C1 segment of cervical spinal cord (tissue), 14 donors: ENCODE measurements around the gene GNB1.
"Not testable (repeated sequence)": the region's sequence is repeated elsewhere in the genome, so short reads cannot be mapped to it uniquely, and the experiment has no call there.

Experiments used
- DNase-seq, 14 donors: peaks; one replicate each; lab custom pipeline; 2025; lab: John Stamatoyannopoulos, UW

The GNB1 gene

DNA sequence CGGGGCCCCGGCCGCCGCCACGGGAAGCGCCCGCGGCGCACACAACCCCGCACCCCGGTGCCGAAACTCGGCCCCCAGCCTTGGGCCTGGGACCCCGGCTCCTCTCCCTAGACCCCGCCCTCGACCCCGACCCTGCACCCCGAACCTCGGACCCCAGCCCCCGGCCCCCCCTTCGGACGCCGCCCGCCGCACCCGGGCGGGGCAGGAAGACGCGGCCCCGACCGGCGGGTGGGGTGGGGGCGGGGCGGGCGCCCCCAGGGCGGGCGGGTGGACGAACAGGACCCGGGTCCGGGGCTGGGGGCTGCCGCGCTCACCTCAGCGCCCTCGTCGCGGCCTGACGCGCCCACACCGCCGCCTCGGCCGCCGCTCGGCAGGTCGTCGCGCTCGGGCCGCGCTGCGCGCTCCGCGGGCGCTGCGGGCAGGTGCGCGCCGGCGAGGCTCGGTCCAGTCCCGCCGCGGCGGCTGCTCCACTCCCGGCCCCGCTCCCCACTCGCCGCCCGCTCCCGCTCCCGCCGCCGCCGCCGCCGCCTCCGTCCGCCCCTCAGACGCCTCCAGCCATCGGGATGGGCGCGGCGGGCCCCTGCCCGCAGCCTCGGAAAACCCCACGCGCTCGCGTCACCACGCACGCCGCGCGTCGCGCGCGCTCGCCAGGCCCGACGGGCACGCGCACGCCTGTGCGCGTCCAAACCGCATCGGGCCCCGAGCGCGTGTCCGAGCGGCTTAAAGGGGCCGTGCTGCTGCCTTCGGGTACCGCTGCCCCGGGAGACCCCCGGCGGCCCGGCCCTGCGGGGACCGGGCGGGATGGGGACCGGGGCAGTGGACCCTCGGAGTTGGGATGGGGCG, at the start of gene GNB1:
TSS of gene GNB1 (minus strand) at position 582 of the 843 bp plus-strand sequence. CDS start 65,634 bp downstream, outside the sequence.
- peak; percentile 28 to 94 (median 81) for DNase-seq

DNA sequence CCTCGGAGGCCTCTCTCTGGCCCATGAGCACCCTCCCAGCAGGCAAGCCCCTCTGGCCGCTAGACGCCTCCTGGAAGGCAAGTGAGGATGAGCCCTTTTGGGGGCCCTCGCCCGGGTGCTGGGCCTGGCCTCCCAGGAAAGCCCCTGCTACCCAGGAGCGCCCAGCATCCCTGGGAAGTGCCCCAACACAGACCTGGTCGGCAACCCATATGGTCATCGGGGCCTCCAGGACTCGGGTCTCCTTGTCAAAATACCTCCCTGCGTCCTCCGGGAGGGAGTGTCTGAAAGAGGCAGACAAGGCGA, 49.2 kb upstream of the GNB1 start:
- DNase-seq: no peak

DNA sequence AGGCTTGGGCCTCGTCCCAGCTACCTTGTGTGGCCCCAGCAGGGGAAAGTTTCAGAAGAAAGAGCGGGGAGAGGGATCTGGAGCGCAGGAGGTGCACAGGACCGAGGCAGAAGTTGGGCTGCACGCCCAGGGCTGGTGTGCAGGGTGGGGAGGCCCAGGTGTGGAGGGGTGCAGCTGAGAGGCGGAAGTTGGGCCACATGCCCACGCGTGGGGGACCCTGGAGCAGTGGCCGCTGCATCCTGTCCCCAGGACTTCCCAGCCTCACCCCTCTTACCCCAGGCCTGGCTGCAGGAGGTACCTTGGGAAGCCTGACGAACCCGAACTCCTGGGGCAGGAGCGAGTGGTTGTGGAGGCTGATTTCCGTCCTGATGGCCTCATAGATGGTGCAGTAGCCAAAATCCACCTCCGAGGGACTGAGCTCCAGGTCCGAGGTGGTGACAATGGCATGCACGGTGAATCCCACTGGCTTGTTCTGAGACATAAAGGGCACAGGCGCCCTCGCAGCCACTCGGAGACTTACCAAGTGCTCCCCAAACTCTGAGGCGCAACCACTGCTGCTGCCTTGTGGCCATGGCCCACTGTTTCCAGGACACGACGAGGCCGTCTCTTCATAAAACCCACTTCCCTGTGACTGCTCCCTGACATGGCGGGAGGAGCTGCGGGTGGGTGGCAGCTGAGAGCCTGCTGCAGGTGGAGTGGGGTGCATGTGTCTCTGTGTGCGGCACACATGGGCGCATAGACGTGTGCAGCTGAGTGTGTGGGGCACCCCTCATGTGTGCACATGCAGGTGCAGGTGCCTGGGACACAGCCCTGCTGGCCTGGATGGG, 48.6 kb upstream of the GNB1 start:
- DNase-seq: no peak

DNA sequence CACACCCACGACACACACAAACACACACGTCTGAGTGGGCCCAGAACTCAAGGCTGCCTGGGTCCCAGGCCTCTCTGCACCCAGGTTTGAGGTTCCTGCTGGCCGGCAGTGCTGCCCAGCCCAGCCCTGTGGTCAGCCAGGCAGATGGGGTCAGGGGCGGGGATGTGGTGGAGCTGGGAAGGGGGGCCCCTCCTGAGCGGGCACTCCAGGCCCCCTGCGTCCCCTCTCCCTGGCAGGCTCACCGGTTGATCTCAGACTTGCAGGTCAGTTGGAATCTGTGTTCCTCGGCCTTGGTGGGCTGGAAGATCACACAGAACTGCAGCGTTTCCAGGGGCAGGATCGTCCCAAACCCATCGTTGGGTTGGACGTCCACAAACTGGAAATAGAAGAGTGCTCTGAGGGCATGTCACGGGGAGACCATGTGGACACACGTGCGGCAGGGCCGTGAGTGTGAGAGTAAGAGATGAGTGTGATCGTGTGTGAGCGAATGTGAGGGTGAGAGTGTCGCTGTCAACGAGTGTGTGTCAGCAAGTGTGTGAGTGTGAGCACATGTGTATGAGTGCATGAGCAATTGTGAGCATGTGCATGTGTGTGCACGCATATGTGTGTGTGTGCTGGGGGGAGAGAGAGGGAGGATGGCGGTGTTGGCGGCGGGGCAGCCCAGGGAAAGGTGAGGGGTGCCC, 47.9 kb upstream of the GNB1 start:
- no peak for DNase-seq

DNA sequence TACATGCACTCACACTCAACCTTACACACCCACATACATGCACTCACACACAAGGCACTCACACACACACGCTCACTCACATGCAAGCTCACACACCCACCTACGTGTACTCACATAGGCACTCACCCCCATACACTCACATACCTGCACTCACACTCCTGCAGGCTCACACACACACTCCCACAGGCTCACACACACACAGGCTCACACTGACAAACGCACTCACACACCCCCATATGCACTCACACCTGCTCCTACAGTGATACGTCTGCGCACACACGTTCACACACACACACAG, 47.3 kb upstream of the GNB1 start:
- DNase-seq: no peak

DNA sequence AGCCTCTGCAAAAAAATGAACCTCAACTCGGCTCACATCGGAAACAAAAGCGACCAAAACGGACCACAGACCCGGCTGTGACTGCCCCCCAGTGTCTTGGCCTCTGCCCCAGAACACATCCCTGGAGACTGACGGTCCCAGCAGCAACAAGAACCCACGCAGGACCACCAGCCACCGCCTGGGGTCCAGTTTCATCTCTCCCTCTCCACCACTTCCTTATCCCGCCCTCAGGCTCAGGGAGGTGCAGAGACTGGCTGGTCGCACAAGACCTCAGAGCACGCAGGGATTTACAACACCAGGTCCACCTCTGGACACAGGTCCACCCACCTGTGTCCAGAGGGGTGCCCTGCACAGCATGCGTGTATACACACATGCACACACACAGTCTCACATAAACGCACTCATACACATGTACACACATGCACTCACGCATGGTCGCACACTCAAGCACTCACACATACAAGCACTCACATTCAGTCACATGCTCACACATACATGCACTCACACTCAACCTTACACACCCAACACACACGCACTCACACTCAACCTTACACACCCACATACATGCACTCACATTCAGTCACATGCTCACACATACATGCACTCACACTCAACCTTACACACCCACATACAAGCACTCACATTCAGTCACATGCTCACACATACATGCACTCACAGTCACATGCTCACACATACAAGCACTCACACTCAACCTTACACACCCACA, 46.8 kb upstream of the GNB1 start:
- no peak for DNase-seq

DNA sequence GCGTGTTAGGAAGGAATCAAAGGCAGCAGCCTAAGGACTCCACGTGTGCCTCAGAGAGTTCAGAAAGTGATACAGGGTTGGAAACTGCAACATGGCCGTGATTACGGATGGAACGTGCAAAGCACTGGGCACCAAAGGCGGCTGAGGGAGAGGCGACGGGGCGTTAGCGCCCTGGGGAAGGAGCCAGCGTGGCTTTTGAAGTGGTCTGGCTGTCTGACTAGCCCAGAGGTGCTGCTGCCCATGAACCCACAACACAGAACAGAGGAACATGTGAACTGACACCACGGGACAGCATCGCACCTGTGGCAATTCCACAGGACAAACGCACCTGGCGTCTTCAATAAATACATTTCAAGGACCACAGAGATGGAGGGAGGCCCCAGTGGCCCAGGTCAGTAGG, 46.2 kb upstream of the GNB1 start:
- DNase-seq: no peak

DNA sequence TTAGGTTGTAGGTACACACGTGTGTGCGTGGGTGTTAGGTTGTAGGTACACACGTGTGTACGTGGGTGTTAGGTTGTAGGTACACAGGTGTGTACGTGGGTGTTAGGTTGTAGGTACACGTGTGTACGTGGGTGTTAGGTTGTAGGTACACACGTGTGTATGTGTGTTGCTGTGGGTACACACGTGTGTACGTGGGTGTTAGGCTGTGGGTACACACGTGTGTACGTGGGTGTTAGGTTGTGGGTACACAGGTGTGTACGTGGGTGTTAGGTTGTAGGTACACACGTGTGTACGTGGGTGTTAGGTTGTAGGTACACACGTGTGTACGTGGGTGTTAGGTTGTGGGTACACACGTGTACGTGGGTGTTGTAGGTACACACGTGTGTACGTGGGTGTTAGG, 44.0 kb upstream of the GNB1 start:
- not testable (repeated sequence) for DNase-seq

DNA sequence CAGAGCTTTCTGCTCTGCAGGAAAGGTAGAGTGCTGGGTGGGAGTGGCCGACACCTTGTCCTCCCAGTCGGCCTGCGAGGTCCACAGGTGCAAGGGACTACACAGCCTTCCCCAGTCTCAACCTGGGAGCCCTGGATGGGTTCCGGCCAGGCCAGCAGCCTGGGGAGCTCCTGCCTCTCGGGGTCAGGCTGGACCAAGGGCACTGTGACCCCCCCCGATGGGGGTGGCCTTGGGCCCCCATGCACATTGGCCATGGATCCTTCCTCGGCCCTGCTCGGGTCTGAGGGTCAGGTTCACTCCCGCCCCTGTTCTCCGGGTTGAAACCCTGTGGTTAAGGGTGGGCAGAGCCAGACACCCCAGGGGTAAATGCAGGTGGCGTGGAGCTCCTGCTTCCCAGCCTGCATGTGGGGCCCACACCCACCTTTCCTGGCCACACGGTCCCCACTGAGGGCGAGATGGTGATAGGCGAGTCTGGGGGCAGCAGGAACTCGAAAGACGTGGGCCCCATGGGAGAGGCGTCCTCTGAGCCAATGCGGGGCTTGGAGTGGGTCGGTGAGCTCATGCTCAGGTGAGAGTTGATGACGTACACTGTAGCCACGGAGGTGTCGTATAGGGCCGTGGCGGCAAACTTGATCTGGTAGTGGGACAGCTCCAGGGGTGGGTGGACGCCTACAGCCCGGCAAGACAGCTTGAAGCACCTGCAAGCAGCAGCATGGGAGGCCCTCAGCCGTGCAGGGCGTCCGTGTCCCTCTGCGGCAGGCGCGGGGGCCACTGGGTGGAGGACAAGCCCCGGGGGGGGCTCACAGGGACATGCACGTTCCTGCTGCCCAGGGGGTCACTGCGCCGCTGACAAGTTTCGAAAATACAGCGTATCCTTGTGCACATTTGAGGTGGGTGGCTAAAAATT, 39.0 kb upstream of the GNB1 start:
- DNase-seq: no peak

DNA sequence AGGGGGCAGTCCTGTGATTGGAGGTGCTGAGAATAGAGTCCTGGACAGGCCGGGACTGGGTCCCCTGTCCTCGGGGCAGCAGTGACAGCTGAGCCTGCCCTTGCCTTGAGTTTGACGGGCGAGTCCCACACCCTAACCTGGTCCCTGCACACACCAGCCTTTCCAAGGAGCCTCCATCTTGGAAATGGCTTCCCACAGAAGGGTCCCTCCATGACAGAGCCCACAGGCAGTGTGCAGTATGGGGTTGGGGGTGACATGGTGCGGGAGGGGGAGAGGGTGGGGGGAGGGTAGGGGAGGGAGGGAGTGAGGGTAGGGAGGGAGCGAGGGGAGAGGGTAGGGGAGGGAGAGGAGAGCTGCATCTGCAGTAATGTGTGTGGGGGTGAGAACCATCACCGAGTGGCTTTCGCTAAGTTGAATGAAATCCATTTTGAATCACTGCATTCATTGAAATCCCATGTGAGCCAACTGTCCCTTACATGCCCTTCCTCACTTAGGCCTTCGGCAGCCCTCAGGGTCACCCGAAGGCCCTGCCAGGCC, 38.3 kb upstream of the GNB1 start:
- DNase-seq: no peak

DNA sequence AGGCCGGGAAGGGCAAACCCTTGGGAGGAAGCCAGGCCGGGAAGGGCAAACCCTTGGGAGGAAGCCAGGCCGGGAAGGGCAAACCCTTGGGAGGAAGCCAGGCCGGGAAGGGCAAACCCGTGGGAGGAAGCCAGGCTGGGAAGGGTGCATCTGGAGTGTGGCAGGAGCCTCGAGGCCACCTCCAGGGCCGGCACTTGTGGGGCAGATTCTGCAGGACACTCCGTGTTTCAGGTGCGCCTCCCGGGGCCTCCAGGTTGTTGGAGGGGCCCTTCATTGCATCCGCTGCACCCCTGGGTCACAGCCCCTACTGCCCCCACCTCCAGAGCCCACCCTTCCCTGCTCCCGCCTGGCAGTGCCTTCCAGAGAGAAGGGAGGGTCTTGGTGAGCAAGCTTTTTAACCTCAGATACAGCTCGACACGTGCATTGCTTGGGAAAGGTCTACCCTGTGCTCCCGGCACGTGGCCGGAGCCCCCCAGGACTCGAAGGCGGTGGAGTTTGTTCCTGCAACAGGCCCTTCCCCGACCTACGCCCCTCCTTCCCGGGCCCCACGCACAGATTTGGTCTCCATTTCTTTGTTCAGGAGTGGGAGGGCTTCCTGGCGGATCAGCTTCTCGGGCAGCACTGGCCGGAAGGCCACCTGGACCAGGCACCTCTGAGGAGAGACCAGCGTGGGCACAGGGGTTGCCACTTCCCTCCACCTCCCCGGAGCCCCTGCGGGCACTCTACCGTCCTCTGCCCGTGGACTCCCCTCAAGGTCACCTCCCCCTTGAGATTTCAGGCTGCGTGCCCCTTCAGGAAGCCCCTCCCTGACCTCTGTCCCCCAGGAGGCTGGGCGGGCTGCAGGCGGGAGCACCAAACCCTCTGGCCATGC, 37.6 kb upstream of the GNB1 start:
- DNase-seq: no peak

DNA sequence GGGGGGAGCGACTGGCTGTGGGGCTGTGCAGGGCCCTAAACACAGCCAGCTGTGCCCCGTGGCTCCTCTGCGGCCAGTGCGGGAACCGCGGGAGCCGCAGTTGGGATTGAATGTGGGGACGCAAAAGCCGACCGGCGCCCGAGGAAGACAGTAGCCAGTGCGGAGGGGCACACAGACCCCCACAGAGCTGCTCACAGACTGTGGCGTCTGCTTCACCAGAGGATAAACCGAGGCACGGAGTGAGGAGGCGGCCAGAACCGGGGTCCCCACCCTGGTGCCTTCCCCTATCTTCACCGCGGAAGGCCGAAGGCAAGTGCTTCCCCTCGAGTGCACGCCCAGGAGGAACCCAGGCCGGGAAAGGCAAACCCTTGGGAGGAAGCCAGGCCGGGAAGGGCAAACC, 36.9 kb upstream of the GNB1 start:
- DNase-seq: no peak

DNA sequence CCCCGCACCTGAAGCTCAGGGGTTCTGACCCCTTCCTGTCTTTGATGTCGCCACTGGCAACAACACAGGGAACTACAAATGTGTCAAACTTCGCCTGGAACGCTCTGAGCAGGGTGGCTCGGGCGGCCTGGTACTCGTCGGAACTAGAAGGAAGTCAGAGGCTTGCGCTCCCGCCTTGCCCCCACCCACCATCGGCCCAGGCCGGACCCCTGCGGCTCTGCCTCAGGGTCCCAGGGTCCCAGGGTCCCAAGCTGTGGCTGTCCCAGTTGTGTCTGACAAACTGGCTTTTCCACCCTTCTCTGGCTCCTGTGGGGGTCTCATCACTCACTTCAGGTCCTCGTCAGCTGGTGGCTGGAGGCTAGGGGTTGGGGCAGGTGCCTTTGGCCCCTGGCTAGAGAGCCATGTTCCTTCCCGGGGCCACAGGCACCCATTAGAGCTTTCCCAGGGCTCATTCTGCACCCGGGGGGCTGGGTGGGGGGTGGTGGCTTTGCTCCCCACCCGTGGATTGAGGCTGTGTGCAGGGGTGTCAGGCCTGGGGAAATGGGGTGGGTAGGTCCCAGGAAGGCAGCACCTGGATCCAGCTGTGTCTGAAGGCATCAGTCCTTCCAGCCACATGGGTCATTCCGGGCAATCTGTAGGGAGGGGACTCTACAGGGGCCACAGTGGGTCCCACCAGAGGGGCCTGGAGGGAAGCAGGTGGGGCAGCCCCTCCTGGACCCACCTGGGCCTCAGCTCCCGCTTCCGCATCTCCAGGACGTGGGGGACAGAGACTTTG, 36.2 kb upstream of the GNB1 start:
- no peak for DNase-seq

DNA sequence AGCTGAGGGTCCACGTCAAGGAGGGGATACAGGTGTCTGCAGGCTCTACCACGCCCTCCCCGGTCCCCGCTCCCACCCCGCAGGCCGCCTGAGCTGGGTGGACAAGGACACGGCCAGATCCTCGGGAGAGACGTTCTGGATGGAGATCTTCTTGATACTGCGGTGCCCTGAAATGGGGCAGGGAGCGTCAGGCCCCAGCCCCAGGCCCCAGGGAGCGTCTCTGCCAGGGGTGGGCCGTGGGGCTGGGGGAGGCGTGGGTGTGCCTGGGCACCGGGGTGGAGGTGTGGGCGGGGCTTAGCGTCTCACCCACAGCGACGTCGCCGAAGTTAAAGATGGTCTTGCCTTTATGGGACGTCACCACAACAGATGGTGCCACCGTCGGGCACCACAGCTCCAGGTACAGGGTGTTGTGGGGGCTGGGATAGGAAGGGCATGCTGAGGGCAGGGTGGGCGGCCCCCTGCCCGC, 35.5 kb upstream of the GNB1 start:
- no peak for DNase-seq

DNA sequence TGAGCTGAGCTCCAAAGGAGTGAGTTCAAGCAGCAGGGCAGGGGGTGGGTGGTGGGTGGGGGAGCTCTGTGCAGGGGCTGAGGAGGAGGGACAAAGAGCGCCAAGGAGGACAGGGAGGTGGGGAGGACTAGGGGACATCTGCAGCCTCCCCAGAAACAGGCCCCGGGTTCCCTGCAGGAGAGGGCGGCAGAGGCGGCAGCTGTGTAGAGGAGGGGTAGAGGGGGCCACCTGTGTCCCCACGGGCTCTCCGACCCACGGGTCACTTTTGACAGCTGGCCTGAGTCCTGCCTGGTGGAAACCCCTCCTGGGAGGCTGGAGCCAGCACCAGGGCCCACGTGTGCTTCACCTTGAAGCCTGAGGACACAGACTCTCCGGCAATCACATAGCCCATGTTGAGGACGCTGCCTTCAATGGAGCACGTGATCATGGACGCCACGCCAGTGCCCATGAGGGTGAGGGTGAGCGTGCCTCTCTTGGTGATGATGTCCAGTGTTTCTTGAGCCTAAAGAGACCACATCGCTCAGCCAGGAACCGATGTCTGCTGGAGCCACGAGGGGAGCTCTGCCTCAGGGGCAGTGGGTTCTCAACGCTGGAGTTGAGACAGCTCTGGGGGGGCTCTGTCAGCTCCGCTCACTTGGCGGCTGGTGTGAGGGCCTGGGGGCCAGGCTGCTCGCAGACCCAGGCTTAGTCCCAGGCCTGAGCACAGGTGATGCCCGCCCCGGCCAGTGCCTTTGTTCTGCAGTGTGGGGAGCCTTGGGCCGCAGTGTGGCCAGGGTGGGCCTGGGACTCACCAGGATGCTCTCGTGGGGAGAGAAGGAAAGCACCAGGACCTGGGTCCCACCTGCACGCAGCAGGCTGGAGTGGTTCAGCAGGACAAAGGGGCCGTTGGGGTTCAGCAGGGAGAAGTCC, 34.8 kb upstream of the GNB1 start:
- no peak for DNase-seq

DNA sequence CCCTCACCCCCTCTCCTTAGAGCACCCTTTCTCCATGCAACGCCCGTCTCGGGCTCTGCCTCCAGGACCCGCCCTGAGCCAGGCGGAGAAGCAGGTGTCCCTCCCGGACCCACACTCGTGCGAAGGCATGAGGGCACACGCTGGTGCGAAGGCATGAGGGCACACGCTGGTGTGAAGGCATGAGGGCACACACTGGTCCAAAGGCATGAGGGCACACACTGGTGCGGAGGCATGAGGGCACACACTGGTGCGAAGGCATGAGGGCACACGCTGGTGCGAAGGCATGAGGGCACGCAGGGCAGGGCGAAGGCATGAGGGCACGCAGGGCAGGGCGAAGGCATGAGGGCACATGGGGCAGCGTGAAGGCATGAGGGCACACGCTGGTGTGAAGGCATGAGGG, 34.0 kb upstream of the GNB1 start:
- no peak for DNase-seq

DNA sequence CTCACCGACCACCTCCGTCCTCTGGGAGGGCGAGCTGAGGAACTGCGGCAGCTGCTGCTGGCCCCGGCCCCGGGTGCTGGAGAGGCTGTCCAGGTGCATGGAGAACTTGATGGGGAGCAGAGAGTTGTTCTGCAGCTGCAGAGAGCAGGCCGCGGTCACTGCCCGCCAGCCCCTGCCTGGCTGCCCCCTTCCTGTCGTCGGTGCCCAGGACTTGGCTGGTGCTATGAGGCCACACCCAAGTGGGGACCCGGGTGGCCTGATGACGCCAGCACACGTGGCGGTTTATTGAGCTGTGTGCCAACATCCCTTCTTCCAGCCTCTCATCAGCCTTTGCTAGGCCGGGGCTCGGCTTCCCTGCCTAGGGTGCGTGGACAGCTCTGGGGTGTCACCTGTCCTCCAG, 33.5 kb upstream of the GNB1 start:
- DNase-seq: no peak
